H9 (cell line): ENCODE measurements around the gene PRADC1. TPM values are rescaled to one million over a fixed set of nuclear protein-coding genes. Genes with fewer than 3 reads are reported as not detected.

ENCODE experiments used
- DNase-seq: peaks from one replicate; pipeline ENCODE4 v3.0.0-alpha.2; 2017
- H2AFZ ChIP-seq: one replicate; pipeline ENCODE4 v1.6.1; 2013; ENCODE audit warnings: mild to moderate bottlenecking, low read length, control low read depth, moderate library complexity
- H2AK5ac ChIP-seq: 2 replicates; pipeline ENCODE4 v1.6.1; 2013; ENCODE audit warnings: low read length, control low read depth, mixed read lengths; ENCODE audit not compliant: insufficient read length
- H2BK120ac ChIP-seq: one replicate; pipeline ENCODE4 v1.6.1; 2013; ENCODE audit warnings: low read depth, mild to moderate bottlenecking, low read length, control low read depth, inconsistent platforms; ENCODE audit not compliant: poor library complexity, severe bottlenecking
- H2BK12ac ChIP-seq: 2 replicates; pipeline ENCODE4 v1.6.1; 2013; ENCODE audit warnings: low read length, control low read depth, mixed read lengths, low read depth; ENCODE audit not compliant: insufficient read length
- H2BK15ac ChIP-seq: 2 replicates; pipeline ENCODE4 v1.6.1; 2013; ENCODE audit warnings: low read depth, low read length, control low read depth
- H2BK20ac ChIP-seq: one replicate; pipeline ENCODE4 v1.6.1; 2013; ENCODE audit warnings: low read depth, mild to moderate bottlenecking, low read length, control low read depth, inconsistent platforms; ENCODE audit not compliant: poor library complexity, severe bottlenecking
- H2BK5ac ChIP-seq: 2 replicates; pipeline ENCODE4 v1.6.1; 2013; ENCODE audit warnings: low read length, control low read depth, mixed read lengths; ENCODE audit not compliant: insufficient read length
- H3K14ac ChIP-seq: 2 replicates; pipeline ENCODE4 v1.6.1; 2013; ENCODE audit warnings: low read length, control low read depth; ENCODE audit not compliant: insufficient read depth
- H3K18ac ChIP-seq: 2 replicates; pipeline ENCODE4 v1.6.1; 2013; ENCODE audit warnings: low read depth, mild to moderate bottlenecking, mixed read lengths, low read length, control low read depth; ENCODE audit not compliant: insufficient read length
- H3K23ac ChIP-seq: 2 replicates; pipeline ENCODE4 v1.6.1; 2013; ENCODE audit warnings: low read length, control low read depth, mixed read lengths, low read depth; ENCODE audit not compliant: insufficient read length
- H3K23me2 ChIP-seq: 2 replicates; pipeline ENCODE4 v1.6.1; 2013; ENCODE audit warnings: low read depth, mild to moderate bottlenecking, mixed read lengths, low read length, control low read depth; ENCODE audit not compliant: insufficient read length, poor library complexity, severe bottlenecking
- H3K27ac ChIP-seq: 2 replicates; pipeline ENCODE4 v1.5.1; 2013; ENCODE audit warnings: low read length, control low read depth, mixed read lengths, low read depth; ENCODE audit not compliant: insufficient read length
- H3K27me3 ChIP-seq: 2 replicates; pipeline ENCODE4 v1.6.1; 2013; ENCODE audit warnings: low read length, control low read depth, inconsistent platforms; ENCODE audit not compliant: insufficient read depth
- H3K4ac ChIP-seq: 2 replicates; pipeline ENCODE4 v1.6.1; 2013; ENCODE audit warnings: low read depth, mild to moderate bottlenecking, control low read depth, inconsistent platforms, low read length, moderate library complexity
- H3K4me1 ChIP-seq: 2 replicates; pipeline ENCODE4 v1.6.1; 2013; ENCODE audit warnings: low read length, control low read depth, inconsistent platforms; ENCODE audit not compliant: insufficient read depth
- H3K4me2 ChIP-seq: 2 replicates; pipeline ENCODE4 v1.6.1; 2013; ENCODE audit warnings: low read length, control low read depth, mixed read lengths; ENCODE audit not compliant: insufficient read length, insufficient read depth
- H3K56ac ChIP-seq: 2 replicates; pipeline ENCODE4 v1.6.1; 2013; ENCODE audit warnings: low read depth, mild to moderate bottlenecking, mixed read lengths, low read length, control low read depth; ENCODE audit not compliant: insufficient read length
- H3K79me1 ChIP-seq: 2 replicates; pipeline ENCODE4 v1.6.1; 2013; ENCODE audit warnings: low read depth, mild to moderate bottlenecking, moderate library complexity, low read length, control low read depth, inconsistent platforms; ENCODE audit not compliant: insufficient read depth, poor library complexity, severe bottlenecking
- H3K79me2 ChIP-seq: 2 replicates; pipeline ENCODE4 v1.6.1; 2013; ENCODE audit warnings: low read length, control low read depth, inconsistent platforms; ENCODE audit not compliant: insufficient read depth
- H3K9ac ChIP-seq: 2 replicates; pipeline ENCODE4 v1.6.1; 2013; ENCODE audit warnings: low read length, control low read depth, mixed read lengths; ENCODE audit not compliant: insufficient read length; ENCODE audit errors: extremely low read depth
- H3K9me3 ChIP-seq: one replicate; pipeline ENCODE4 v1.6.1; 2013; ENCODE audit warnings: low read depth, low read length, inconsistent platforms; ENCODE audit not compliant: control insufficient read depth
- H3T11ph ChIP-seq: one replicate; pipeline ENCODE4 v1.6.1; 2013; ENCODE audit warnings: mild to moderate bottlenecking, low read length, control low read depth, inconsistent platforms
- H4K20me1 ChIP-seq: one replicate; pipeline ENCODE4 v1.6.1; 2013; ENCODE audit not compliant: control insufficient read depth, insufficient read length, insufficient read depth
- H4K5ac ChIP-seq: 2 replicates; pipeline ENCODE4 v1.6.1; 2013; ENCODE audit warnings: low read depth, mild to moderate bottlenecking, mixed read lengths, low read length, control low read depth; ENCODE audit not compliant: insufficient read length
- H4K8ac ChIP-seq: replicated peaks from 2 replicates; pipeline ENCODE4 v1.6.1; 2013; ENCODE audit warnings: low read length, control low read depth, mixed read lengths, low read depth; ENCODE audit not compliant: insufficient read length
- H4K91ac ChIP-seq: 2 replicates; pipeline ENCODE4 v1.6.1; 2013; ENCODE audit warnings: low read depth, mild to moderate bottlenecking, moderate library complexity, mixed read lengths, low read length, control low read depth; ENCODE audit not compliant: insufficient read length
- H3K27ac Mint-ChIP-seq, 3 experiments: 2 replicates in 2 of 3; 3 replicates in 1 of 3; pipeline ENCODE4 v1.8.0; 2020 to 2021; ENCODE audit warnings: mixed read lengths in 3 of 3, mild to moderate bottlenecking in 1 of 3, moderate library complexity in 1 of 3
- H3K27me3 Mint-ChIP-seq: 2 replicates; pipeline ENCODE4 v1.8.0; 2021; ENCODE audit warnings: low read depth, mild to moderate bottlenecking, moderate library complexity, mixed read lengths
- H3K36me3 Mint-ChIP-seq, 3 experiments: 2 replicates in 2 of 3; 3 replicates in 1 of 3; pipeline ENCODE4 v1.8.0; 2020 to 2021; ENCODE audit warnings: low read depth in 3 of 3, mixed read lengths in 3 of 3; ENCODE audit not compliant: insufficient read depth in 1 of 3
- H3K4me1 Mint-ChIP-seq, 2 experiments: 2 replicates each; pipeline ENCODE4 v1.8.0; 2020; ENCODE audit warnings: mixed read lengths in 2 of 2
- H3K4me3 Mint-ChIP-seq, 2 experiments: 2 replicates in 1 of 2; 3 replicates in 1 of 2; pipeline ENCODE4 v1.8.0; 2020 to 2021; ENCODE audit warnings: mild to moderate bottlenecking in 2 of 2, mixed read lengths in 2 of 2, moderate library complexity in 1 of 2
- H3K9me3 Mint-ChIP-seq, 2 experiments: 2 replicates in 1 of 2; 3 replicates in 1 of 2; pipeline ENCODE4 v1.8.0; 2020; ENCODE audit warnings: mild to moderate bottlenecking in 2 of 2, mixed read lengths in 2 of 2, moderate library complexity in 1 of 2
- WGBS: extraction: QIAGEN DNeasy Blood & Tissue Kit; methylation state at CpG from one replicate; pipeline ENCODE4 v1.1.7; 2013; ENCODE audit warnings: missing lambda C conversion rate, low lambda C conversion rate, mixed read lengths; ENCODE audit not compliant: insufficient read length; ENCODE audit errors: extremely low coverage; 5-methylcytosine and 5-hydroxymethylcytosine counted together
- total RNA-seq: library from RNA; stranded (reverse); gene quantifications from 2 replicates; pipeline ENCODE4 v1.2.1, GENCODE V29; 2021
- TF ChIP-seq, protein P1 (sequence below): fragments of 200-600 bp; sonication (generic); conservative IDR thresholded peaks from 3 replicates; pipeline ENCODE4 v1.8.0; 2021; ENCODE audit warnings: antibody characterized with exemption, mild to moderate bottlenecking

The PRADC1 gene
- total RNA-seq, 1 experiment from 2014 or later, result 9.6 TPM

GRCh38 chr2:73225513-73226360 lies 7.3 kb downstream of the PRADC1 start:
- Histone ChIP-seq H3K18ac (no peak overlapping the region), H3K9ac (no peak overlapping the region), H2BK5ac (no peak overlapping the region), H3K27me3 (no peaks in the 10 kb centered on the region), H3T11ph (no peak overlapping the region), H4K20me1 (no peaks in the 10 kb centered on the region), H2BK15ac (no peak overlapping the region), H3K4me2 (no peak overlapping the region), H3K79me1 (no peaks in the 10 kb centered on the region), H3K4me1 (no peaks in the 10 kb centered on the region), H4K5ac (no peak overlapping the region), H3K14ac (no peak overlapping the region), H2AK5ac (no peak overlapping the region), H2BK12ac (no peak overlapping the region), H4K91ac (no peak overlapping the region), H2BK120ac (no peak overlapping the region), H3K56ac (no peak overlapping the region), H3K23ac (no peak overlapping the region), H2BK20ac (no peak overlapping the region), H3K9me3 (no peaks in the 10 kb centered on the region), H3K27ac (no peak overlapping the region), H4K8ac (no peak overlapping the region), H3K23me2 (no peaks in the 10 kb centered on the region), H3K4ac (no peak overlapping the region), H2AFZ (no peak overlapping the region), H3K79me2 (no peaks in the 10 kb centered on the region)
- Mint-ChIP-seq H3K27ac (no peak overlapping the region; a peak in 1 of 7 replicates), H3K27me3 (no peaks in the 10 kb centered on the region), H3K4me3 (no peak overlapping the region), H3K4me1 (no peaks in the 10 kb centered on the region), H3K9me3 (no peaks in the 10 kb centered on the region), H3K36me3 (peaks cover 13 to 47% (median 44%) of the 10 kb centered on the region in 3 experiments; a peak in 6 of 7 replicates)
- TF ChIP-seq, protein P1, sequence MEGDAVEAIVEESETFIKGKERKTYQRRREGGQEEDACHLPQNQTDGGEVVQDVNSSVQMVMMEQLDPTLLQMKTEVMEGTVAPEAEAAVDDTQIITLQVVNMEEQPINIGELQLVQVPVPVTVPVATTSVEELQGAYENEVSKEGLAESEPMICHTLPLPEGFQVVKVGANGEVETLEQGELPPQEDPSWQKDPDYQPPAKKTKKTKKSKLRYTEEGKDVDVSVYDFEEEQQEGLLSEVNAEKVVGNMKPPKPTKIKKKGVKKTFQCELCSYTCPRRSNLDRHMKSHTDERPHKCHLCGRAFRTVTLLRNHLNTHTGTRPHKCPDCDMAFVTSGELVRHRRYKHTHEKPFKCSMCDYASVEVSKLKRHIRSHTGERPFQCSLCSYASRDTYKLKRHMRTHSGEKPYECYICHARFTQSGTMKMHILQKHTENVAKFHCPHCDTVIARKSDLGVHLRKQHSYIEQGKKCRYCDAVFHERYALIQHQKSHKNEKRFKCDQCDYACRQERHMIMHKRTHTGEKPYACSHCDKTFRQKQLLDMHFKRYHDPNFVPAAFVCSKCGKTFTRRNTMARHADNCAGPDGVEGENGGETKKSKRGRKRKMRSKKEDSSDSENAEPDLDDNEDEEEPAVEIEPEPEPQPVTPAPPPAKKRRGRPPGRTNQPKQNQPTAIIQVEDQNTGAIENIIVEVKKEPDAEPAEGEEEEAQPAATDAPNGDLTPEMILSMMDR, result no peak
- WGBS, result no CpG with 5 or more reads among the region's 9 CpGs
- DNase-seq, result no peak
